ENCODE data around the gene ING4.
A peak's percentile ranks its signal among the peaks of the same experiment; 100 is the strongest.
"Not testable (repeated sequence)": the region's sequence is repeated elsewhere in the genome, so short reads cannot be mapped to it uniquely, and the experiment has no call there.

Gene ING4

GRCh38 chr12:6662906-6663742, at the start of gene ING4:
Gene ING4 (minus strand): TSS chr12:6663119. CDS start chr12:6663101, 18 bp downstream.
- peak; percentile 96 for DNase-seq

GRCh38 chr12:6708960-6709394, 46.1 kb upstream of the ING4 start:
- no peak for DNase-seq

- DNase-seq: not testable (repeated sequence)
Measured at GRCh38 chr12:6708351-6708750, 45.4 kb upstream of the ING4 start.

- no peak for DNase-seq
Measured at GRCh38 chr12:6703631-6704030, 40.7 kb upstream of the ING4 start.

GRCh38 chr12:6701078-6701768, 38.3 kb upstream of the ING4 start:
- no peak for DNase-seq

- DNase-seq: peak; percentile 45
Measured at GRCh38 chr12:6700646-6701051, 37.7 kb upstream of the ING4 start, which contains the start of gene PIANP. Gene PIANP (minus strand): TSS chr12:6700815. CDS start chr12:6698061, 2,754 bp downstream.

GRCh38 chr12:6699989-6700645, 37.2 kb upstream of the ING4 start:
- peak; percentile 17 for DNase-seq

GRCh38 chr12:6699259-6699988, 36.5 kb upstream of the ING4 start:
- DNase-seq: no peak

- no peak for DNase-seq
Measured at GRCh38 chr12:6698352-6699046, 35.6 kb upstream of the ING4 start.

- DNase-seq: no peak
Measured at GRCh38 chr12:6697584-6698351, 34.8 kb upstream of the ING4 start.

- no peak for DNase-seq
Measured at GRCh38 chr12:6696690-6697583, 34.0 kb upstream of the ING4 start.

GRCh38 chr12:6695313-6696045, 32.6 kb upstream of the ING4 start:
- DNase-seq: no peak

- no peak for DNase-seq
Measured at GRCh38 chr12:6694701-6695100, 31.8 kb upstream of the ING4 start.

- DNase-seq: no peak
Measured at GRCh38 chr12:6693832-6694355, 31.0 kb upstream of the ING4 start.

- DNase-seq: no peak
Measured at GRCh38 chr12:6692888-6693287, 30.0 kb upstream of the ING4 start.

GRCh38 chr12:6691473-6691872, 28.6 kb upstream of the ING4 start:
- DNase-seq: no peak

GRCh38 chr12:6688999-6689882, 26.3 kb upstream of the ING4 start, which contains the start of gene ZNF384:
Gene ZNF384 (minus strand): TSS chr12:6689375. CDS start chr12:6679520, 9,855 bp downstream.
- peak; percentile 94 for DNase-seq

GRCh38 chr12:6688543-6688998, 25.7 kb upstream of the ING4 start:
- DNase-seq: peak; percentile 43
